Thyroid gland (tissue), 4 donors: ENCODE results near the gene SLITRK5.

ENCODE experiments used
- POLR2A ChIP-seq, 2 donors: fragments of 450-650 bp; IDR thresholded peaks; one replicate each; pipeline ENCODE4 v1.6.1; 2017; ENCODE audit warnings: antibody characterized with exemption in 2 of 2, mild to moderate bottlenecking in 2 of 2, moderate library complexity in 1 of 2
- TF ChIP-seq, protein P1 (sequence below), 6 experiments: fragments of 200-600 bp in 3 of 6; fragments of 450-650 bp in 3 of 6; sonication (generic) in 3 of 6; IDR thresholded peaks; one replicate each; pipeline ENCODE4 v1.5.1; 2016 to 2019; ENCODE audit warnings: antibody characterized with exemption in 6 of 6, mild to moderate bottlenecking in 2 of 6, inconsistent platforms in 1 of 6, moderate library complexity in 1 of 6

GRCh38 chr13:87622971-87623370 lies 48.2 kb upstream of the SLITRK5 start:
- TF ChIP-seq, protein P1, sequence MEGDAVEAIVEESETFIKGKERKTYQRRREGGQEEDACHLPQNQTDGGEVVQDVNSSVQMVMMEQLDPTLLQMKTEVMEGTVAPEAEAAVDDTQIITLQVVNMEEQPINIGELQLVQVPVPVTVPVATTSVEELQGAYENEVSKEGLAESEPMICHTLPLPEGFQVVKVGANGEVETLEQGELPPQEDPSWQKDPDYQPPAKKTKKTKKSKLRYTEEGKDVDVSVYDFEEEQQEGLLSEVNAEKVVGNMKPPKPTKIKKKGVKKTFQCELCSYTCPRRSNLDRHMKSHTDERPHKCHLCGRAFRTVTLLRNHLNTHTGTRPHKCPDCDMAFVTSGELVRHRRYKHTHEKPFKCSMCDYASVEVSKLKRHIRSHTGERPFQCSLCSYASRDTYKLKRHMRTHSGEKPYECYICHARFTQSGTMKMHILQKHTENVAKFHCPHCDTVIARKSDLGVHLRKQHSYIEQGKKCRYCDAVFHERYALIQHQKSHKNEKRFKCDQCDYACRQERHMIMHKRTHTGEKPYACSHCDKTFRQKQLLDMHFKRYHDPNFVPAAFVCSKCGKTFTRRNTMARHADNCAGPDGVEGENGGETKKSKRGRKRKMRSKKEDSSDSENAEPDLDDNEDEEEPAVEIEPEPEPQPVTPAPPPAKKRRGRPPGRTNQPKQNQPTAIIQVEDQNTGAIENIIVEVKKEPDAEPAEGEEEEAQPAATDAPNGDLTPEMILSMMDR (IDR thresholded peaks at IDR 0.05), result no peak
- TF ChIP-seq POLR2A (IDR thresholded peaks at IDR 0.05), result no peak
